GM12878 (cell line): ENCODE measurements around the gene KLHDC8A. TPM values are rescaled to one million over a fixed set of nuclear protein-coding genes. Genes with fewer than 3 reads are reported as not detected.

Experiments
- ATAC-seq: fragments of 200-7000 bp; cut with Tn5 transposase; 3 replicates; pipeline ENCODE4 v1.9.1; 2020; ENCODE audit warnings: mild to moderate bottlenecking, moderate library complexity
- BruUV-seq: library from RNA; stranded (reverse); fragments of 400-500 nt; replicated peaks from 2 replicates; lab custom pipeline; 2021; lab: Mats Ljungman, UMichigan
- CTCF ChIA-PET: fragments of 300-600 bp; sonication (Branson Sonifier 250); formaldehyde crosslinking; extraction: SDS; loops from one replicate; lab custom pipeline; 2021; ENCODE audit warnings: inconsistent platforms; lab: Yijun Ruan, JAX
- POLR2A ChIA-PET: fragments of 350-600 bp; formaldehyde crosslinking; extraction: SDS; loops from one replicate; lab custom pipeline; 2021; ENCODE audit warnings: inconsistent platforms; lab: Charles Lee
- RAD21 ChIA-PET: fragments of 300-600 bp; sonication (Branson Sonifier 250); formaldehyde crosslinking; loops from one replicate; lab custom pipeline; 2023; ENCODE audit warnings: antibody characterized with exemption; ENCODE audit not compliant: unreplicated experiment; lab: Charles Lee
- SMC1A ChIA-PET: fragments of 300-600 bp; sonication (Branson Sonifier 250); formaldehyde crosslinking; loops from one replicate; lab custom pipeline; 2023; ENCODE audit not compliant: unreplicated experiment, uncharacterized antibody; lab: Charles Lee
- DNase-seq: peaks from one replicate; pipeline ENCODE4 v3.0.0-alpha.2; 2011; ENCODE audit warnings: low read depth, low spot score
- FAIRE-seq: peaks from 3 replicates; lab custom pipeline; 2011; peaks lifted over from hg19 to GRCh38; lab: Jason Lieb, UNC
- H2AFZ ChIP-seq: 2 replicates; pipeline ENCODE4 v1.6.0; 2011; ENCODE audit warnings: low read depth, low read length, control low read depth; ENCODE audit not compliant: control insufficient read depth
- H3K27ac ChIP-seq: 2 replicates; pipeline ENCODE4 v1.5.1; 2011; ENCODE audit warnings: control low read depth; ENCODE audit not compliant: control insufficient read depth, insufficient read depth
- H3K27me3 ChIP-seq, 2 experiments: replicated peaks in 1 of 2; 2 replicates each; pipeline versions ENCODE4 v1.6.0 to v1.6.1; 2011; ENCODE audit warnings: low read length in 1 of 2; ENCODE audit not compliant: control insufficient read depth in 2 of 2, insufficient read depth in 2 of 2
- H3K36me3 ChIP-seq, 2 experiments: 2 replicates each; pipeline ENCODE4 v1.5.1; 2011; ENCODE audit warnings: low read length in 1 of 2; ENCODE audit not compliant: control insufficient read depth in 2 of 2, insufficient read depth in 2 of 2
- H3K4me1 ChIP-seq: 2 replicates; pipeline ENCODE4 v1.6.1; 2011; ENCODE audit warnings: mild to moderate bottlenecking, low read length, moderate library complexity, mixed read lengths; ENCODE audit not compliant: control insufficient read depth, insufficient read depth
- H3K4me2 ChIP-seq: 2 replicates; pipeline ENCODE4 v1.6.0; 2011; ENCODE audit warnings: control low read depth; ENCODE audit not compliant: control insufficient read depth, insufficient read depth
- H3K4me3 ChIP-seq: fragments of 200-600 bp; sonication (generic); 2 replicates; pipeline ENCODE4 v1.5.1; 2016
- H3K79me2 ChIP-seq: 2 replicates; pipeline ENCODE4 v1.6.0; 2011; ENCODE audit warnings: low read length; ENCODE audit not compliant: control insufficient read depth, insufficient read depth
- H3K9ac ChIP-seq: 2 replicates; pipeline ENCODE4 v1.8.0; 2011; ENCODE audit warnings: low read length, control low read depth, mixed read lengths; ENCODE audit not compliant: control insufficient read depth, insufficient read depth
- H3K9me3 ChIP-seq: replicated peaks from 3 replicates; pipeline ENCODE4 v1.5.1; 2011; ENCODE audit warnings: mild to moderate bottlenecking, low read length; ENCODE audit not compliant: control insufficient read depth, insufficient read depth
- H4K20me1 ChIP-seq: 2 replicates; pipeline ENCODE4 v1.6.0; 2011; ENCODE audit not compliant: control insufficient read depth, insufficient read depth
- CHD4 ChIP-seq: fragments of 200-600 bp; sonication (generic); IDR thresholded peaks from 2 replicates; pipeline ENCODE4 v1.6.1; 2016; ENCODE audit warnings: mild to moderate bottlenecking
- E2F4 ChIP-seq: IDR thresholded peaks from 2 replicates; pipeline ENCODE4 v1.6.1; 2012; ENCODE audit warnings: low read depth, low read length, improper control_type of control experiment
- EED ChIP-seq: sonication (generic); IDR thresholded peaks from 2 replicates; pipeline ENCODE4 v1.6.1; 2016; ENCODE audit warnings: antibody characterized with exemption, low read depth
- GABPA ChIP-seq: IDR thresholded peaks from 2 replicates; pipeline ENCODE4 v1.6.1; 2014; ENCODE audit warnings: antibody characterized with exemption, low read depth, mild to moderate bottlenecking, inconsistent platforms
- MXI1 ChIP-seq: fragments of 150-350 bp; IDR thresholded peaks from 2 replicates; pipeline ENCODE4 v1.6.1; 2011; ENCODE audit warnings: low read depth, mild to moderate bottlenecking, inconsistent platforms, low read length, improper control_type of control experiment
- SREBF2 ChIP-seq: IDR thresholded peaks from 2 replicates; pipeline ENCODE4 v1.6.1; 2012; ENCODE audit warnings: mild to moderate bottlenecking, low read length
- ZZZ3 ChIP-seq: IDR thresholded peaks from 2 replicates; pipeline ENCODE4 v1.6.1; 2011; ENCODE audit warnings: low read depth; ENCODE audit not compliant: control insufficient read depth, insufficient read length
- WGBS: methylation state at CpG from one replicate; pipeline ENCODE4 v1.1.6; 2016; ENCODE audit warnings: low lambda C conversion rate; ENCODE audit not compliant: insufficient replicate concordance, insufficient coverage; ENCODE audit errors: missing lambda C conversion rate; 5-methylcytosine and 5-hydroxymethylcytosine counted together
- in situ Hi-C: fragments of 300-500 bp; cut with MboI; formaldehyde crosslinking; loops from 9 replicates; pipeline ENCODE4 v1.14.3; 2018; ENCODE audit warnings: mixed read lengths
- intact Hi-C: fragments of 100-400 bp; cut with micrococcal nuclease; formaldehyde crosslinking; loops from one replicate; pipeline ENCODE4 v1.14.2; 2022; ENCODE audit not compliant: unreplicated experiment
- polyA plus RNA-seq, 11 experiments: library from polyadenylated mRNA; depleted of rRNA in 4 of 11; unstranded in 6 of 11; stranded (reverse) in 5 of 11; fragments of >200 nt; fragmentation: Nextera tagmentation in 4 of 11; fragmentation: Illumina TruSeq in 1 of 11; extraction: Ambion mirVana in 4 of 11; extraction: Trizol in 1 of 11; gene quantifications; 1 replicate in 1 of 11; 2 replicates in 10 of 11; pipeline versions ENCODE4 v1.2.1 to v1.2.3, GENCODE V29; 2011 to 2016; ENCODE audit warnings: inconsistent platforms in 2 of 11, missing spikeins in 2 of 11, low read depth in 1 of 11
- total RNA-seq, 4 experiments: library from RNA; depleted of rRNA in 3 of 4; stranded (reverse); fragments of >200 nt in 3 of 4; fragmentation: Illumina TruSeq in 1 of 4; extraction: Trizol in 1 of 4; gene quantifications; 2 replicates each; pipeline versions ENCODE4 v1.2.1 to v1.2.3, GENCODE V29; 2013 to 2021
- TF ChIP-seq, protein P1 (sequence below): IDR thresholded peaks from 2 replicates; pipeline ENCODE4 v1.6.1; 2012; ENCODE audit warnings: improper control_type of control experiment, low read depth, low read length; ENCODE audit not compliant: insufficient replicate concordance

The KLHDC8A gene
- total and polyA plus RNA-seq, 10 of the 15 experiments (the other 5 are each of a cell fraction or from before 2014, with no cell fraction given), result not detected

DNA sequence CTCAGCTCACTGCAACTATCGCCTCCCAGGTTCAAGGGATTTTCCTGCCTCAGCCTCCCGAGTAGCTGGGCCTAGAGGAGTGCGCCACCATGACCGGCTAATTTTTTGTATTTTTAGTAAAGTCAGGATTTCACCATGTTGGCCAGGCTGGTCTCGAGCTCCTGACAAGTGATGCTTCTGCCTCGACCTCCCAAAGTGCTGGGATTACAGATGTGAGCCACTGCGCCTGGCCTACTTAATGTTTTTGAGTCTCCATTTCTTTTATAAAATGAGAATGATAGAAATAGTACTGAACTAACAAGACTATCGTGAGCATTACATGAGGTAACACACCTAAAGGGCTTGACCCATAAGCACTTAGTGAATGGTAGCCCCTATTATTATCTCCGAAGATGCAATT is 56.6 kb downstream of the KLHDC8A start:
- no peaks in the 10 kb centered on the region for H3K79me2 ChIP-seq
- TF ChIP-seq GABPA (no peak), CHD4 (no peak), SREBF2 (no peak), E2F4 (no peak), MXI1 (no peak), EED (no peak), ZZZ3 (no peak)
- TF ChIP-seq, protein P1, sequence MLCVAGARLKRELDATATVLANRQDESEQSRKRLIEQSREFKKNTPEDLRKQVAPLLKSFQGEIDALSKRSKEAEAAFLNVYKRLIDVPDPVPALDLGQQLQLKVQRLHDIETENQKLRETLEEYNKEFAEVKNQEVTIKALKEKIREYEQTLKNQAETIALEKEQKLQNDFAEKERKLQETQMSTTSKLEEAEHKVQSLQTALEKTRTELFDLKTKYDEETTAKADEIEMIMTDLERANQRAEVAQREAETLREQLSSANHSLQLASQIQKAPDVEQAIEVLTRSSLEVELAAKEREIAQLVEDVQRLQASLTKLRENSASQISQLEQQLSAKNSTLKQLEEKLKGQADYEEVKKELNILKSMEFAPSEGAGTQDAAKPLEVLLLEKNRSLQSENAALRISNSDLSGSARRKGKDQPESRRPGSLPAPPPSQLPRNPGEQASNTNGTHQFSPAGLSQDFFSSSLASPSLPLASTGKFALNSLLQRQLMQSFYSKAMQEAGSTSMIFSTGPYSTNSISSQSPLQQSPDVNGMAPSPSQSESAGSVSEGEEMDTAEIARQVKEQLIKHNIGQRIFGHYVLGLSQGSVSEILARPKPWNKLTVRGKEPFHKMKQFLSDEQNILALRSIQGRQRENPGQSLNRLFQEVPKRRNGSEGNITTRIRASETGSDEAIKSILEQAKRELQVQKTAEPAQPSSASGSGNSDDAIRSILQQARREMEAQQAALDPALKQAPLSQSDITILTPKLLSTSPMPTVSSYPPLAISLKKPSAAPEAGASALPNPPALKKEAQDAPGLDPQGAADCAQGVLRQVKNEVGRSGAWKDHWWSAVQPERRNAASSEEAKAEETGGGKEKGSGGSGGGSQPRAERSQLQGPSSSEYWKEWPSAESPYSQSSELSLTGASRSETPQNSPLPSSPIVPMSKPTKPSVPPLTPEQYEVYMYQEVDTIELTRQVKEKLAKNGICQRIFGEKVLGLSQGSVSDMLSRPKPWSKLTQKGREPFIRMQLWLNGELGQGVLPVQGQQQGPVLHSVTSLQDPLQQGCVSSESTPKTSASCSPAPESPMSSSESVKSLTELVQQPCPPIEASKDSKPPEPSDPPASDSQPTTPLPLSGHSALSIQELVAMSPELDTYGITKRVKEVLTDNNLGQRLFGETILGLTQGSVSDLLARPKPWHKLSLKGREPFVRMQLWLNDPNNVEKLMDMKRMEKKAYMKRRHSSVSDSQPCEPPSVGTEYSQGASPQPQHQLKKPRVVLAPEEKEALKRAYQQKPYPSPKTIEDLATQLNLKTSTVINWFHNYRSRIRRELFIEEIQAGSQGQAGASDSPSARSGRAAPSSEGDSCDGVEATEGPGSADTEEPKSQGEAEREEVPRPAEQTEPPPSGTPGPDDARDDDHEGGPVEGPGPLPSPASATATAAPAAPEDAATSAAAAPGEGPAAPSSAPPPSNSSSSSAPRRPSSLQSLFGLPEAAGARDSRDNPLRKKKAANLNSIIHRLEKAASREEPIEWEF, result no peak
- CTCF ChIA-PET, result interaction anchor here (1.4 to 59.5 kb wide), 2 partner anchors 30 to 35 kb away, joined by 3 to 2333 read pairs; no protein-coding TSS in a partner anchor
- H3K9ac ChIP-seq, result no peak overlapping the region
- H3K4me3 ChIP-seq, result no peak overlapping the region
- 51% methylated on average over 9 of the region's 9 CpGs for WGBS
- in situ Hi-C loops, result no loop called here
- DNase-seq (no peak), ATAC-seq (no peak), FAIRE-seq (no peak)
- POLR2A ChIA-PET, result interaction anchor here (1.2 to 2.5 kb wide), 2 partner anchors 11 to 15 kb away, joined by 6 to 9 read pairs; no protein-coding TSS in a partner anchor
- H3K4me2 ChIP-seq, result no peak overlapping the region
- SMC1A ChIA-PET, result interaction anchor here (1.0 to 2.2 kb wide), 5 partner anchors 12 to 25 kb away, joined by 3 to 12 read pairs (median 4); no protein-coding TSS in a partner anchor
- H3K27me3 ChIP-seq, result no peaks in the 10 kb centered on the region; a peak in 1 of 4 replicates
- no TSS peak for BruUV-seq
- intact Hi-C loops, result no loop called here
- RAD21 ChIA-PET, result interaction anchor here (0.7 to 2.1 kb wide), 4 partner anchors 13 to 26 kb away, joined by 3 to 7 read pairs (median 5); no protein-coding TSS in a partner anchor
- no peak overlapping the region for H2AFZ ChIP-seq
- no peaks in the 10 kb centered on the region for H4K20me1 ChIP-seq
- no peak overlapping the region for H3K27ac ChIP-seq
- H3K4me1 ChIP-seq, result no peaks in the 10 kb centered on the region
- no peaks in the 10 kb centered on the region; a peak in 1 of 4 replicates for H3K36me3 ChIP-seq
- no peaks in the 10 kb centered on the region for H3K9me3 ChIP-seq
